Vagina (tissue), 2 donors: ENCODE data around the gene HOXB2. TPM values are rescaled to one million over a fixed set of nuclear protein-coding genes. Genes with fewer than 3 reads are reported as not detected.

ENCODE experiments used
- DNase-seq, 2 donors: peaks; one replicate each; pipeline ENCODE4 v3.0.0-alpha.2; 2017; ENCODE audit errors: extremely low spot score in 2 of 2
- H3K27ac ChIP-seq: fragments of 200-600 bp; sonication (generic); one replicate; pipeline ENCODE4 v1.5.1; 2019
- H3K27me3 ChIP-seq: fragments of 200-600 bp; sonication (generic); one replicate; pipeline ENCODE4 v1.5.1; 2019
- H3K36me3 ChIP-seq, 2 donors: fragments of 200-600 bp; sonication (generic); one replicate each; pipeline ENCODE4 v1.5.1; 2017 to 2019
- H3K4me1 ChIP-seq: fragments of 200-600 bp; sonication (generic); one replicate; pipeline ENCODE4 v1.5.1; 2019
- H3K4me3 ChIP-seq, 2 donors: fragments of 200-600 bp; sonication (generic); 1 replicate in 1 of 2; 2 replicates in 1 of 2; pipeline ENCODE4 v1.5.1; 2016 to 2019
- H3K9me3 ChIP-seq: fragments of 200-600 bp; sonication (generic); one replicate; pipeline ENCODE4 v1.5.1; 2019
- CTCF ChIP-seq, 3 experiments: fragments of 450-650 bp in 2 of 3; fragments of 200-600 bp in 1 of 3; sonication (generic) in 1 of 3; IDR thresholded peaks; one replicate each; pipeline ENCODE4 v1.5.1; 2017 to 2019; ENCODE audit warnings: antibody characterized with exemption in 3 of 3, mild to moderate bottlenecking in 2 of 3, moderate library complexity in 2 of 3
- POLR2A ChIP-seq, 2 donors: fragments of 450-650 bp; IDR thresholded peaks; one replicate each; pipeline ENCODE4 v1.6.1; 2017; ENCODE audit warnings: antibody characterized with exemption in 2 of 2, mild to moderate bottlenecking in 2 of 2, moderate library complexity in 2 of 2
- POLR2AphosphoS5 ChIP-seq, 2 donors: sonication (generic); formaldehyde crosslinking; IDR thresholded peaks; one replicate each; pipeline ENCODE4 v1.9.0; 2017; ENCODE audit warnings: antibody characterized with exemption in 2 of 2, mild to moderate bottlenecking in 2 of 2, low read depth in 1 of 2; ENCODE audit not compliant: insufficient read depth in 1 of 2
- intact Hi-C: fragments of 100-400 bp; cut with DNase I; formaldehyde crosslinking; loops from one replicate; pipeline ENCODE4 v1.15.1; 2023
- total RNA-seq: library from RNA; depleted of rRNA; stranded (reverse); fragments of >200 nt; gene quantifications from one replicate; pipeline ENCODE4 v1.2.3, GENCODE V29; 2016

HOXB2 gene
- total RNA-seq, 1 donor from 2014 or later = 14.2 TPM

- Histone ChIP-seq H3K27ac (no peak overlapping the region), H3K36me3 (no peaks in the 10 kb centered on the region), H3K4me3 (no peak overlapping the region), H3K27me3 (no peaks in the 10 kb centered on the region), H3K4me1 (no peaks in the 10 kb centered on the region), H3K9me3 (no peaks in the 10 kb centered on the region)
- TF ChIP-seq POLR2A (IDR thresholded peaks at IDR 0.05) (no peak), CTCF (IDR thresholded peaks at IDR 0.05) (no peak), POLR2AphosphoS5 (IDR thresholded peaks at IDR 0.05; ENCODE audit: insufficient read depth in 1 of 2, low read depth in 1 of 2) (no peak)
- DNase-seq = no peak
- intact Hi-C loops = no loop called here
Measured at GRCh38 chr17:48502312-48502711, 42.6 kb downstream of the HOXB2 start.

GRCh38 chr17:48500435-48501426 is 44.2 kb downstream of the HOXB2 start:
- H3K36me3 ChIP-seq = no peaks in the 10 kb centered on the region
- H3K9me3 ChIP-seq = no peaks in the 10 kb centered on the region
- no peak for DNase-seq
- H3K4me1 ChIP-seq = no peaks in the 10 kb centered on the region
- H3K4me3 ChIP-seq = no peak overlapping the region
- intact Hi-C loops = no loop called here
- TF ChIP-seq CTCF (IDR thresholded peaks at IDR 0.05) = no peak
- no peak for TF ChIP-seq POLR2A (IDR thresholded peaks at IDR 0.05)
- no peak for TF ChIP-seq POLR2AphosphoS5 (IDR thresholded peaks at IDR 0.05; ENCODE audit: insufficient read depth in 1 of 2, low read depth in 1 of 2)
- no peak overlapping the region for H3K27ac ChIP-seq
- H3K27me3 ChIP-seq = no peaks in the 10 kb centered on the region

- Histone ChIP-seq H3K36me3 (no peaks in the 10 kb centered on the region), H3K4me1 (no peaks in the 10 kb centered on the region), H3K27me3 (no peaks in the 10 kb centered on the region), H3K4me3 (no peak overlapping the region), H3K9me3 (no peaks in the 10 kb centered on the region), H3K27ac (no peak overlapping the region)
- no peak for DNase-seq
- TF ChIP-seq CTCF (IDR thresholded peaks at IDR 0.05) = no peak
- no peak for TF ChIP-seq POLR2A (IDR thresholded peaks at IDR 0.05)
- TF ChIP-seq POLR2AphosphoS5 (IDR thresholded peaks at IDR 0.05; ENCODE audit: insufficient read depth in 1 of 2, low read depth in 1 of 2) = no peak
- intact Hi-C loops = no loop called here
Measured at GRCh38 chr17:48499735-48500434, 45.0 kb downstream of the HOXB2 start.

- no peaks in the 10 kb centered on the region for H3K27me3 ChIP-seq
- no peak for DNase-seq
- no peak overlapping the region for H3K4me3 ChIP-seq
- H3K36me3 ChIP-seq = no peaks in the 10 kb centered on the region
- no peak overlapping the region for H3K27ac ChIP-seq
- H3K9me3 ChIP-seq = no peaks in the 10 kb centered on the region
- intact Hi-C loops = no loop called here
- no peaks in the 10 kb centered on the region for H3K4me1 ChIP-seq
- no peak for TF ChIP-seq CTCF (IDR thresholded peaks at IDR 0.05)
- no peak for TF ChIP-seq POLR2A (IDR thresholded peaks at IDR 0.05)
- no peak for TF ChIP-seq POLR2AphosphoS5 (IDR thresholded peaks at IDR 0.05; ENCODE audit: insufficient read depth in 1 of 2, low read depth in 1 of 2)
Measured at GRCh38 chr17:48499248-48499647, 45.7 kb downstream of the HOXB2 start.
